K562 (cell line): Measurements from ENCODE around the gene SENP7. TPM values are rescaled to one million over a fixed set of nuclear protein-coding genes. Genes with fewer than 3 reads are reported as not detected.

Experiments
- C11orf30 ChIP-seq: fragments of 450-650 bp; IDR thresholded peaks from 2 replicates; pipeline ENCODE4 v1.6.1; 2016; ENCODE audit warnings: low read depth, mild to moderate bottlenecking
- CBFB ChIP-seq: sonication (generic); formaldehyde crosslinking; IDR thresholded peaks from 2 replicates; pipeline ENCODE4 v1.4.0; 2020; ENCODE audit warnings: mild to moderate bottlenecking, missing genetic modification reagents
- E2F3 ChIP-seq: fragments of 250-450 bp; sonication (Bioruptor Pico); IDR thresholded peaks from 2 replicates; pipeline ENCODE4 v1.4.0; 2020; ENCODE audit warnings: mild to moderate bottlenecking
- EGR1 ChIP-seq: fragments of 450-650 bp; conservative IDR thresholded peaks from 2 replicates; pipeline ENCODE4 v1.6.1; 2017; ENCODE audit warnings: mild to moderate bottlenecking
- KAT8 ChIP-seq: fragments of 450-650 bp; IDR thresholded peaks from 2 replicates; pipeline ENCODE4 v1.6.1; 2016; ENCODE audit warnings: low read depth, mild to moderate bottlenecking
- MTA1 ChIP-seq: fragments of 450-650 bp; IDR thresholded peaks from 2 replicates; pipeline ENCODE4 v1.6.1; 2017; ENCODE audit warnings: borderline replicate concordance
- SMAD4 ChIP-seq: fragments of 250-450 bp; sonication (Bioruptor Pico); conservative IDR thresholded peaks from 2 replicates; pipeline ENCODE4 v1.8.0; 2021; ENCODE audit warnings: inconsistent platforms, mild to moderate bottlenecking, moderate library complexity
- SMARCA4 ChIP-seq: fragments of 450-650 bp; IDR thresholded peaks from 2 replicates; pipeline ENCODE4 v1.6.1; 2016
- TEAD4 ChIP-seq, 2 experiments: sonication (generic) in 1 of 2; formaldehyde crosslinking in 1 of 2; IDR thresholded peaks; 2 replicates each; pipeline versions ENCODE4 v1.6.1 to v1.8.0; 2012 to 2022; ENCODE audit warnings: borderline replicate concordance in 1 of 2, inconsistent platforms in 1 of 2, low read length in 1 of 2, mild to moderate bottlenecking in 1 of 2, missing genetic modification reagents in 1 of 2
- WHSC1 ChIP-seq: IDR thresholded peaks from one replicate; pipeline ENCODE4 v1.6.1; 2012; ENCODE audit warnings: low read length, control low read depth, inconsistent platforms
- ZBTB40 ChIP-seq, 2 experiments: fragments of 450-650 bp in 1 of 2; sonication (generic) in 1 of 2; formaldehyde crosslinking in 1 of 2; IDR thresholded peaks; 2 replicates each; pipeline versions ENCODE4 v1.7.1 to v1.9.0; 2016 to 2022; ENCODE audit warnings: inconsistent platforms in 1 of 2, mild to moderate bottlenecking in 1 of 2, missing genetic modification reagents in 1 of 2
- ZEB2 ChIP-seq: fragments of 450-650 bp; IDR thresholded peaks from 2 replicates; pipeline ENCODE4 v1.6.1; 2016
- ZFX ChIP-seq: sonication (generic); formaldehyde crosslinking; IDR thresholded peaks from 2 replicates; pipeline ENCODE4 v1.8.0; 2022; ENCODE audit warnings: mild to moderate bottlenecking, missing genetic modification reagents, moderate library complexity
- ZNF592 ChIP-seq: fragments of 450-650 bp; IDR thresholded peaks from 2 replicates; pipeline ENCODE4 v1.6.1; 2017; ENCODE audit warnings: antibody characterized with exemption, mild to moderate bottlenecking
- ZNF75A ChIP-seq: fragments of 450-650 bp; formaldehyde crosslinking; IDR thresholded peaks from 2 replicates; pipeline ENCODE4 v1.4.0; 2020; ENCODE audit warnings: mild to moderate bottlenecking
- polyA plus RNA-seq, 8 experiments: library from polyadenylated mRNA; depleted of rRNA in 4 of 8; stranded (reverse) in 5 of 8; unstranded in 3 of 8; fragments of >200 nt; fragmentation: Nextera tagmentation in 2 of 8; fragmentation: Illumina TruSeq in 1 of 8; extraction: Ambion mirVana in 2 of 8; extraction: Trizol in 1 of 8; gene quantifications; 2 replicates each; pipeline versions ENCODE4 v1.2.1 to v1.2.3, GENCODE V29; 2011 to 2014; ENCODE audit warnings: inconsistent platforms in 1 of 8, missing spikeins in 1 of 8
- total RNA-seq, 7 experiments: library from RNA; depleted of rRNA in 6 of 7; stranded (reverse); fragments of >200 nt in 6 of 7; fragmentation: Illumina TruSeq in 2 of 7; extraction: Trizol in 2 of 7; gene quantifications; 2 replicates each; pipeline versions ENCODE4 v1.2.1 to v1.2.3, GENCODE V29; 2011 to 2021; ENCODE audit warnings: low replicate concordance in 1 of 7

Gene SENP7
- total and polyA plus RNA-seq, 9 of the 15 experiments (the other 6 are each of a cell fraction or from before 2014, with no cell fraction given), result 4.1 to 21.9 (median 10.7) TPM

- TF ChIP-seq ZNF592, result peak; percentile 87
- no peak for TF ChIP-seq WHSC1
- TF ChIP-seq CBFB (CRISPR knock-in tag), result no peak
- no peak for TF ChIP-seq ZBTB40 (IDR thresholded peaks at IDR 0.05)
- TF ChIP-seq ZBTB40 (CRISPR knock-in tag; IDR thresholded peaks at IDR 0.05), result no peak
- TF ChIP-seq KAT8, result no peak
- 0 out of 2 replicates have a peak, but pooled peaks have one; percentile 18 for TF ChIP-seq MTA1
- no peak for TF ChIP-seq E2F3
- TF ChIP-seq ZEB2, result no peak
- TF ChIP-seq TEAD4 (IDR thresholded peaks at IDR 0.05; ENCODE audit: low read length), result peak; percentile 64
- no peak for TF ChIP-seq TEAD4 (CRISPR knock-in tag; IDR thresholded peaks at IDR 0.05; ENCODE audit: borderline replicate concordance)
- TF ChIP-seq C11orf30, result peak; percentile 50; the same call in 1 of the 2 replicates
- 0 out of 2 replicates have a peak, but pooled peaks have one; percentile 28 for TF ChIP-seq ZFX (CRISPR knock-in tag)
- no peak for TF ChIP-seq ZNF75A
- no peak for TF ChIP-seq EGR1
- peak; percentile 44; the same call in 1 of the 2 replicates for TF ChIP-seq SMAD4 (CRISPR knock-in tag)
- TF ChIP-seq SMARCA4, result peak; percentile 40; the same call in 1 of the 2 replicates
Observed at GRCh38 chr3:101532783-101533602, 20.0 kb upstream of the SENP7 start (continued).
